NOMO-1 (cell line): ENCODE results near the gene DPH2.

Experiments
- DNase-seq, 2 experiments: peaks; one replicate each; lab custom pipeline; 2025; ENCODE audit not compliant: unreplicated experiment in 2 of 2; lab: John Stamatoyannopoulos, UW

Gene DPH2

GRCh38 chr1:43997295-43997999 is 27.6 kb downstream of the DPH2 start:
- DNase-seq = no peak

- DNase-seq = no peak
These were observed 28.2 kb downstream of the DPH2 start for GRCh38 chr1:43998000-43998378.

- no peak for DNase-seq
These were observed 29.6 kb downstream of the DPH2 start for GRCh38 chr1:43999455-43999854.

GRCh38 chr1:44000122-44000665 is 30.4 kb downstream of the DPH2 start:
- no peak for DNase-seq

GRCh38 chr1:44002165-44002564 is 32.4 kb downstream of the DPH2 start:
- no peak for DNase-seq

- DNase-seq = no peak
These were observed 32.9 kb downstream of the DPH2 start for GRCh38 chr1:44002606-44003157.

- no peak for DNase-seq
These were observed 38.4 kb downstream of the DPH2 start for GRCh38 chr1:44008259-44008658.

GRCh38 chr1:44010935-44011471 is 41.2 kb downstream of the DPH2 start:
- no peak for DNase-seq

GRCh38 chr1:44012404-44012803 is 42.6 kb downstream of the DPH2 start:
- no peak for DNase-seq

GRCh38 chr1:44012941-44013609 is 43.3 kb downstream of the DPH2 start:
- DNase-seq = no peak

- no peak for DNase-seq
These were observed 44.1 kb downstream of the DPH2 start for GRCh38 chr1:44013949-44014348.

- no peak for DNase-seq
These were observed 44.7 kb downstream of the DPH2 start for GRCh38 chr1:44014365-44015104.

- no peak for DNase-seq
These were observed 45.4 kb downstream of the DPH2 start for GRCh38 chr1:44015206-44015605.

GRCh38 chr1:44016041-44016889 is 46.5 kb downstream of the DPH2 start:
- no peak for DNase-seq

- DNase-seq = no peak
These were observed 47.1 kb downstream of the DPH2 start for GRCh38 chr1:44016890-44017400.

GRCh38 chr1:44019466-44019948 is 49.7 kb downstream of the DPH2 start:
- DNase-seq = no peak

- no peak for DNase-seq
These were observed 50.7 kb downstream of the DPH2 start for GRCh38 chr1:44020464-44020863.

GRCh38 chr1:44021156-44021555 is 51.3 kb downstream of the DPH2 start:
- DNase-seq = no peak

GRCh38 chr1:44021581-44022321 is 51.9 kb downstream of the DPH2 start:
- no peak for DNase-seq
